Trophoblast cell (in vitro differentiated cells and primary cell): ENCODE measurements around the gene KIAA0930.

Experiments
- DNase-seq, 2 donors: peaks; one replicate each; pipeline ENCODE4 v3.0.0-alpha.2; 2016
- H2AFZ ChIP-seq: 2 replicates; pipeline ENCODE4 v1.6.1; 2013; ENCODE audit warnings: low read length, moderate library complexity, mild to moderate bottlenecking; ENCODE audit not compliant: insufficient read depth, poor library complexity
- H2AK5ac ChIP-seq: 2 replicates; pipeline ENCODE4 v1.6.1; 2013; ENCODE audit warnings: mild to moderate bottlenecking, low read length
- H2BK120ac ChIP-seq: 2 replicates; pipeline ENCODE4 v1.6.1; 2013; ENCODE audit warnings: low read length, mild to moderate bottlenecking, moderate library complexity; ENCODE audit not compliant: insufficient read depth, poor library complexity
- H2BK12ac ChIP-seq: 2 replicates; pipeline ENCODE4 v1.6.1; 2013; ENCODE audit warnings: mild to moderate bottlenecking, low read length, moderate library complexity
- H2BK5ac ChIP-seq: 2 replicates; pipeline ENCODE4 v1.6.1; 2013; ENCODE audit warnings: low read length, low read depth, moderate library complexity, mild to moderate bottlenecking; ENCODE audit not compliant: poor library complexity
- H3K14ac ChIP-seq: 2 replicates; pipeline ENCODE4 v1.6.1; 2013; ENCODE audit warnings: mild to moderate bottlenecking, low read length
- H3K18ac ChIP-seq: 2 replicates; pipeline ENCODE4 v1.6.1; 2013; ENCODE audit warnings: mild to moderate bottlenecking, low read length
- H3K23ac ChIP-seq: 2 replicates; pipeline ENCODE4 v1.6.1; 2013; ENCODE audit warnings: low read length
- H3K27ac ChIP-seq: 2 replicates; pipeline ENCODE4 v1.5.1; 2013; ENCODE audit warnings: low read depth, mild to moderate bottlenecking, inconsistent platforms, low read length, moderate library complexity
- H3K27me3 ChIP-seq: 2 replicates; pipeline ENCODE4 v1.6.1; 2013; ENCODE audit warnings: inconsistent platforms, mild to moderate bottlenecking, low read length, moderate library complexity; ENCODE audit not compliant: insufficient read depth
- H3K36me3 ChIP-seq, 2 experiments: 1 replicate in 1 of 2; 2 replicates in 1 of 2; pipeline ENCODE4 v1.6.1; 2013; ENCODE audit warnings: low read length in 2 of 2, mild to moderate bottlenecking in 2 of 2, moderate library complexity in 1 of 2; ENCODE audit not compliant: insufficient read depth in 2 of 2, control insufficient read depth in 1 of 2
- H3K4ac ChIP-seq: 2 replicates; pipeline ENCODE4 v1.6.1; 2013; ENCODE audit warnings: low read depth, mild to moderate bottlenecking, low read length, moderate library complexity
- H3K4me1 ChIP-seq, 2 experiments: 1 replicate in 1 of 2; 2 replicates in 1 of 2; pipeline ENCODE4 v1.6.1; 2013; ENCODE audit warnings: low read length in 2 of 2, mild to moderate bottlenecking in 2 of 2, moderate library complexity in 1 of 2; ENCODE audit not compliant: insufficient read depth in 2 of 2, control insufficient read depth in 1 of 2
- H3K4me2 ChIP-seq: 2 replicates; pipeline ENCODE4 v1.6.1; 2013; ENCODE audit warnings: inconsistent platforms, mild to moderate bottlenecking, low read length, moderate library complexity
- H3K4me3 ChIP-seq: 2 replicates; pipeline ENCODE4 v1.5.1; 2013; ENCODE audit warnings: mild to moderate bottlenecking, low read depth, low read length, inconsistent platforms
- H3K79me1 ChIP-seq: one replicate; pipeline ENCODE4 v1.6.1; 2013; ENCODE audit warnings: low read length
- H3K79me2 ChIP-seq: 2 replicates; pipeline ENCODE4 v1.6.1; 2013; ENCODE audit warnings: low read length, mild to moderate bottlenecking; ENCODE audit not compliant: control insufficient read depth, insufficient read depth, poor library complexity
- H3K9ac ChIP-seq: 2 replicates; pipeline ENCODE4 v1.6.1; 2013; ENCODE audit warnings: mild to moderate bottlenecking, low read length
- H3K9me3 ChIP-seq: 2 replicates; pipeline ENCODE4 v1.6.1; 2013; ENCODE audit warnings: low read depth, mild to moderate bottlenecking, control low read depth, inconsistent platforms, low read length; ENCODE audit not compliant: insufficient read depth
- H4K12ac ChIP-seq: 2 replicates; pipeline ENCODE4 v1.6.1; 2013; ENCODE audit warnings: low read depth, mild to moderate bottlenecking, low read length, moderate library complexity
- H4K8ac ChIP-seq: 2 replicates; pipeline ENCODE4 v1.6.1; 2013; ENCODE audit warnings: low read depth, mild to moderate bottlenecking, low read length, moderate library complexity
- H4K91ac ChIP-seq: one replicate; pipeline ENCODE4 v1.6.1; 2013; ENCODE audit warnings: low read depth, mild to moderate bottlenecking, low read length, moderate library complexity
- WGBS: extraction: QIAGEN DNeasy Blood & Tissue Kit; methylation state at CpG from one replicate; pipeline ENCODE4 v1.1.7; 2013; ENCODE audit warnings: missing lambda C conversion rate; ENCODE audit not compliant: insufficient read length, insufficient coverage; ENCODE audit errors: extremely low coverage; 5-methylcytosine and 5-hydroxymethylcytosine counted together

KIAA0930 gene

GRCh38 chr22:45231293-45231692 lies 9.4 kb downstream of the KIAA0930 start:
- WGBS = no CpG with 5 or more reads among the region's 2 CpGs
- no peak overlapping the region for H3K23ac ChIP-seq

GRCh38 chr22:45230026-45230721 lies 10.5 kb downstream of the KIAA0930 start:
- DNase-seq = peak in 1 of 2 donors; percentile 14
- Histone ChIP-seq H3K4ac (no peak overlapping the region), H2BK12ac (no peak overlapping the region), H3K79me1 (peaks cover 4% of the 10 kb centered on the region), H2BK120ac (no peak overlapping the region), H3K9ac (no peak overlapping the region), H3K4me1 (peaks cover 8 to 10% of the 10 kb centered on the region in 2 experiments), H3K4me2 (no peak overlapping the region), H4K91ac (peak overlapping the region; percentile 1), H4K8ac (no peak overlapping the region), H3K36me3 (peaks cover 3 to 14% of the 10 kb centered on the region in 2 experiments), H3K9me3 (peaks cover 4% of the 10 kb centered on the region), H2BK5ac (no peak overlapping the region), H2AFZ (no peak overlapping the region), H2AK5ac (no peak overlapping the region), H3K4me3 (no peak overlapping the region), H4K12ac (no peak overlapping the region), H3K79me2 (no peaks in the 10 kb centered on the region), H3K27ac (no peak overlapping the region), H3K27me3 (no peaks in the 10 kb centered on the region), H3K14ac (no peak overlapping the region), H3K23ac (no peak overlapping the region), H3K18ac (peak overlapping the region; percentile 64)
- WGBS = no CpG with 5 or more reads among the region's 16 CpGs

More at GRCh38 chr22:45231293-45231692, 9.4 kb downstream of the KIAA0930 start:
- no peak overlapping the region for H3K27ac ChIP-seq
- H3K4me1 ChIP-seq = peaks cover 0 to 4% of the 10 kb centered on the region in 2 experiments
- peaks cover 4% of the 10 kb centered on the region for H3K79me1 ChIP-seq
- no peak overlapping the region for H2AFZ ChIP-seq
- peaks cover 4% of the 10 kb centered on the region for H3K9me3 ChIP-seq
- H3K4ac ChIP-seq = no peak overlapping the region
- H3K27me3 ChIP-seq = no peaks in the 10 kb centered on the region
- peaks cover 4 to 15% of the 10 kb centered on the region in 2 experiments for H3K36me3 ChIP-seq
- no peak for DNase-seq
- no peak overlapping the region for H3K18ac ChIP-seq
- no peak overlapping the region for H2AK5ac ChIP-seq
- H2BK120ac ChIP-seq = peak overlapping the region; percentile 4
- no peak overlapping the region for H3K14ac ChIP-seq
- no peak overlapping the region for H3K4me2 ChIP-seq
- H3K9ac ChIP-seq = no peak overlapping the region
- H4K12ac ChIP-seq = no peak overlapping the region
- H4K8ac ChIP-seq = no peak overlapping the region
- no peak overlapping the region for H2BK12ac ChIP-seq
- no peaks in the 10 kb centered on the region for H3K79me2 ChIP-seq
- no peak overlapping the region for H2BK5ac ChIP-seq
- H4K91ac ChIP-seq = no peak overlapping the region
- no peak overlapping the region for H3K4me3 ChIP-seq

- H2AK5ac ChIP-seq = no peak overlapping the region
- H3K27me3 ChIP-seq = no peaks in the 10 kb centered on the region
- H3K4me3 ChIP-seq = no peak overlapping the region
- no CpG with 5 or more reads among the region's 13 CpGs for WGBS
- no peak overlapping the region for H2BK120ac ChIP-seq
- H4K12ac ChIP-seq = no peak overlapping the region
- no peak overlapping the region for H4K8ac ChIP-seq
- peaks cover 4% of the 10 kb centered on the region for H3K79me1 ChIP-seq
- H3K14ac ChIP-seq = no peak overlapping the region
- peaks cover 4% of the 10 kb centered on the region for H3K9me3 ChIP-seq
- H3K9ac ChIP-seq = no peak overlapping the region
- no peak overlapping the region for H4K91ac ChIP-seq
- H3K36me3 ChIP-seq = peaks cover 0 to 9% of the 10 kb centered on the region in 2 experiments
- no peak overlapping the region for H3K27ac ChIP-seq
- DNase-seq = no peak
- no peak overlapping the region for H3K4ac ChIP-seq
- H2BK12ac ChIP-seq = no peak overlapping the region
- no peak overlapping the region for H3K4me2 ChIP-seq
- peaks cover 10 to 15% of the 10 kb centered on the region in 2 experiments for H3K4me1 ChIP-seq
- no peak overlapping the region for H2AFZ ChIP-seq
- H3K23ac ChIP-seq = no peak overlapping the region
- H2BK5ac ChIP-seq = no peak overlapping the region
- H3K79me2 ChIP-seq = no peaks in the 10 kb centered on the region
- H3K18ac ChIP-seq = no peak overlapping the region
Observed at GRCh38 chr22:45229181-45229580, 11.5 kb downstream of the KIAA0930 start.

- no peak overlapping the region for H2BK120ac ChIP-seq
- no peak overlapping the region for H2BK5ac ChIP-seq
- H4K8ac ChIP-seq = no peak overlapping the region
- no peak overlapping the region for H3K14ac ChIP-seq
- no CpG with 5 or more reads among the region's 8 CpGs for WGBS
- H3K79me1 ChIP-seq = peaks cover 4% of the 10 kb centered on the region
- no peaks in the 10 kb centered on the region for H3K27me3 ChIP-seq
- no peaks in the 10 kb centered on the region for H3K79me2 ChIP-seq
- no peak overlapping the region for H3K4me2 ChIP-seq
- peaks cover 12 to 15% of the 10 kb centered on the region in 2 experiments for H3K4me1 ChIP-seq
- H3K9me3 ChIP-seq = peaks cover 4% of the 10 kb centered on the region
- H2AFZ ChIP-seq = no peak overlapping the region
- H3K27ac ChIP-seq = no peak overlapping the region
- H3K36me3 ChIP-seq = peaks cover 0 to 8% of the 10 kb centered on the region in 2 experiments
- no peak overlapping the region for H4K91ac ChIP-seq
- no peak overlapping the region for H2AK5ac ChIP-seq
- H3K4me3 ChIP-seq = no peak overlapping the region
- no peak overlapping the region for H3K4ac ChIP-seq
- DNase-seq = no peak
- no peak overlapping the region for H3K18ac ChIP-seq
- H4K12ac ChIP-seq = no peak overlapping the region
- H2BK12ac ChIP-seq = no peak overlapping the region
- no peak overlapping the region for H3K23ac ChIP-seq
- H3K9ac ChIP-seq = no peak overlapping the region
Observed at GRCh38 chr22:45228401-45228754, 12.3 kb downstream of the KIAA0930 start.
